ENCODE results near the gene MPC1L.
"Not testable (repeated sequence)": the region's sequence is repeated elsewhere in the genome, so short reads cannot be mapped to it uniquely, and the experiment has no call there.

MPC1L gene

GRCh38 chrX:40587623-40588022, 35.6 kb upstream of the MPC1L start:
- H3K9me3 ChIP-seq (ENCODE audit: control insufficient read depth, low read depth, low read length); H3K27me3 ChIP-seq (ENCODE audit: control insufficient read depth, insufficient read depth, low read length); H3K4me3 ChIP-seq (ENCODE audit: low read length); H3K9ac ChIP-seq (ENCODE audit: low read length); H3K36me3 ChIP-seq (ENCODE audit: control insufficient read depth, low read depth, low read length); H3K4me1 ChIP-seq (ENCODE audit: control insufficient read depth, low read depth, low read length); H3K27ac ChIP-seq (ENCODE audit: low read length): not testable (repeated sequence)

GRCh38 chrX:40589616-40590321, 33.5 kb upstream of the MPC1L start:
- not testable (repeated sequence) for H3K27ac ChIP-seq (ENCODE audit: low read length); H3K9ac ChIP-seq (ENCODE audit: low read length); H3K27me3 ChIP-seq (ENCODE audit: control insufficient read depth, insufficient read depth, low read length)

GRCh38 chrX:40603446-40603845, 19.8 kb upstream of the MPC1L start:
- peaks cover 13% of the 10 kb centered on the region for H3K36me3 ChIP-seq (ENCODE audit: control insufficient read depth, low read depth, low read length)
- no peaks in the 10 kb centered on the region for H3K27me3 ChIP-seq (ENCODE audit: control insufficient read depth, insufficient read depth, low read length)
- H3K27ac ChIP-seq (ENCODE audit: low read length) = no peak overlapping the region
- H3K4me3 ChIP-seq (ENCODE audit: low read length) = no peak overlapping the region
- no peaks in the 10 kb centered on the region for H3K4me1 ChIP-seq (ENCODE audit: control insufficient read depth, low read depth, low read length)
- no peak overlapping the region for H3K9ac ChIP-seq (ENCODE audit: low read length)
- no peaks in the 10 kb centered on the region for H3K9me3 ChIP-seq (ENCODE audit: control insufficient read depth, low read depth, low read length)

More at GRCh38 chrX:40589616-40590321, 33.5 kb upstream of the MPC1L start:
- H3K9me3 ChIP-seq (ENCODE audit: control insufficient read depth, low read depth, low read length); H3K36me3 ChIP-seq (ENCODE audit: control insufficient read depth, low read depth, low read length); H3K4me1 ChIP-seq (ENCODE audit: control insufficient read depth, low read depth, low read length); H3K4me3 ChIP-seq (ENCODE audit: low read length): not testable (repeated sequence)

- no peaks in the 10 kb centered on the region for H3K4me1 ChIP-seq (ENCODE audit: control insufficient read depth, low read depth, low read length)
- H3K9ac ChIP-seq (ENCODE audit: low read length) = no peak overlapping the region
- H3K27me3 ChIP-seq (ENCODE audit: control insufficient read depth, insufficient read depth, low read length) = no peaks in the 10 kb centered on the region
- H3K4me3 ChIP-seq (ENCODE audit: low read length) = no peak overlapping the region
- H3K27ac ChIP-seq (ENCODE audit: low read length) = no peak overlapping the region
- no peaks in the 10 kb centered on the region for H3K9me3 ChIP-seq (ENCODE audit: control insufficient read depth, low read depth, low read length)
- H3K36me3 ChIP-seq (ENCODE audit: control insufficient read depth, low read depth, low read length) = no peaks in the 10 kb centered on the region
Observed at GRCh38 chrX:40607381-40607780, 15.8 kb upstream of the MPC1L start.

GRCh38 chrX:40612511-40612910, 10.7 kb upstream of the MPC1L start:
- no peak overlapping the region for H3K27ac ChIP-seq (ENCODE audit: low read length)
- H3K4me3 ChIP-seq (ENCODE audit: low read length) = no peak overlapping the region
- no peaks in the 10 kb centered on the region for H3K9me3 ChIP-seq (ENCODE audit: control insufficient read depth, low read depth, low read length)
- no peaks in the 10 kb centered on the region for H3K27me3 ChIP-seq (ENCODE audit: control insufficient read depth, insufficient read depth, low read length)
- no peak overlapping the region for H3K9ac ChIP-seq (ENCODE audit: low read length)
- H3K4me1 ChIP-seq (ENCODE audit: control insufficient read depth, low read depth, low read length) = no peaks in the 10 kb centered on the region
- no peaks in the 10 kb centered on the region for H3K36me3 ChIP-seq (ENCODE audit: control insufficient read depth, low read depth, low read length)

GRCh38 chrX:40615976-40616375, 7.3 kb upstream of the MPC1L start:
- Histone ChIP-seq H3K4me1 (ENCODE audit: control insufficient read depth, low read depth, low read length) (no peaks in the 10 kb centered on the region), H3K27me3 (ENCODE audit: control insufficient read depth, insufficient read depth, low read length) (no peaks in the 10 kb centered on the region), H3K4me3 (ENCODE audit: low read length) (no peak overlapping the region), H3K9ac (ENCODE audit: low read length) (no peak overlapping the region), H3K27ac (ENCODE audit: low read length) (no peak overlapping the region), H3K36me3 (ENCODE audit: control insufficient read depth, low read depth, low read length) (no peaks in the 10 kb centered on the region), H3K9me3 (ENCODE audit: control insufficient read depth, low read depth, low read length) (no peaks in the 10 kb centered on the region)

- no peaks in the 10 kb centered on the region for H3K9me3 ChIP-seq (ENCODE audit: control insufficient read depth, low read depth, low read length)
- H3K4me1 ChIP-seq (ENCODE audit: control insufficient read depth, low read depth, low read length) = no peaks in the 10 kb centered on the region
- H3K36me3 ChIP-seq (ENCODE audit: control insufficient read depth, low read depth, low read length) = no peaks in the 10 kb centered on the region
- H3K27me3 ChIP-seq (ENCODE audit: control insufficient read depth, insufficient read depth, low read length) = no peaks in the 10 kb centered on the region
- H3K9ac ChIP-seq (ENCODE audit: low read length) = no peak overlapping the region
- no peak overlapping the region for H3K27ac ChIP-seq (ENCODE audit: low read length)
- no peak overlapping the region for H3K4me3 ChIP-seq (ENCODE audit: low read length)
Observed at GRCh38 chrX:40617566-40617965, 5.7 kb upstream of the MPC1L start.

- Histone ChIP-seq H3K4me1 (ENCODE audit: control insufficient read depth, low read depth, low read length) (no peaks in the 10 kb centered on the region), H3K27me3 (ENCODE audit: control insufficient read depth, insufficient read depth, low read length) (no peaks in the 10 kb centered on the region), H3K27ac (ENCODE audit: low read length) (no peak overlapping the region), H3K36me3 (ENCODE audit: control insufficient read depth, low read depth, low read length) (no peaks in the 10 kb centered on the region), H3K9ac (ENCODE audit: low read length) (no peak overlapping the region), H3K4me3 (ENCODE audit: low read length) (no peak overlapping the region), H3K9me3 (ENCODE audit: control insufficient read depth, low read depth, low read length) (no peaks in the 10 kb centered on the region)
Observed at GRCh38 chrX:40622479-40623138, 619 bp upstream of the MPC1L start.

GRCh38 chrX:40623665-40624064, 437 bp downstream of the MPC1L start:
- Histone ChIP-seq H3K4me1 (ENCODE audit: control insufficient read depth, low read depth, low read length) (no peaks in the 10 kb centered on the region), H3K27me3 (ENCODE audit: control insufficient read depth, insufficient read depth, low read length) (no peaks in the 10 kb centered on the region), H3K27ac (ENCODE audit: low read length) (no peak overlapping the region), H3K4me3 (ENCODE audit: low read length) (no peak overlapping the region), H3K9ac (ENCODE audit: low read length) (no peak overlapping the region), H3K36me3 (ENCODE audit: control insufficient read depth, low read depth, low read length) (no peaks in the 10 kb centered on the region), H3K9me3 (ENCODE audit: control insufficient read depth, low read depth, low read length) (no peaks in the 10 kb centered on the region)

- Histone ChIP-seq H3K9me3 (ENCODE audit: control insufficient read depth, low read depth, low read length) (no peaks in the 10 kb centered on the region), H3K4me1 (ENCODE audit: control insufficient read depth, low read depth, low read length) (no peaks in the 10 kb centered on the region), H3K4me3 (ENCODE audit: low read length) (no peak overlapping the region), H3K27me3 (ENCODE audit: control insufficient read depth, insufficient read depth, low read length) (no peaks in the 10 kb centered on the region), H3K36me3 (ENCODE audit: control insufficient read depth, low read depth, low read length) (peaks cover 6% of the 10 kb centered on the region), H3K27ac (ENCODE audit: low read length) (no peak overlapping the region), H3K9ac (ENCODE audit: low read length) (no peak overlapping the region)
Observed at GRCh38 chrX:40625294-40625693, 2.1 kb downstream of the MPC1L start.

- H3K36me3 ChIP-seq (ENCODE audit: control insufficient read depth, low read depth, low read length) = peaks cover 10% of the 10 kb centered on the region
- H3K27me3 ChIP-seq (ENCODE audit: control insufficient read depth, insufficient read depth, low read length) = no peaks in the 10 kb centered on the region
- H3K9me3 ChIP-seq (ENCODE audit: control insufficient read depth, low read depth, low read length) = no peaks in the 10 kb centered on the region
Observed at GRCh38 chrX:40628506-40628905, 5.3 kb downstream of the MPC1L start.

GRCh38 chrX:40632199-40632598, 9.0 kb downstream of the MPC1L start:
- Histone ChIP-seq H3K4me3 (ENCODE audit: low read length) (no peak overlapping the region), H3K27me3 (ENCODE audit: control insufficient read depth, insufficient read depth, low read length) (no peaks in the 10 kb centered on the region), H3K36me3 (ENCODE audit: control insufficient read depth, low read depth, low read length) (peaks cover 24% of the 10 kb centered on the region), H3K4me1 (ENCODE audit: control insufficient read depth, low read depth, low read length) (no peaks in the 10 kb centered on the region), H3K27ac (ENCODE audit: low read length) (no peak overlapping the region), H3K9ac (ENCODE audit: low read length) (no peak overlapping the region), H3K9me3 (ENCODE audit: control insufficient read depth, low read depth, low read length) (no peaks in the 10 kb centered on the region)

More at GRCh38 chrX:40628506-40628905, 5.3 kb downstream of the MPC1L start:
- no peaks in the 10 kb centered on the region for H3K4me1 ChIP-seq (ENCODE audit: control insufficient read depth, low read depth, low read length)
- no peak overlapping the region for H3K9ac ChIP-seq (ENCODE audit: low read length)
- H3K27ac ChIP-seq (ENCODE audit: low read length) = no peak overlapping the region
- H3K4me3 ChIP-seq (ENCODE audit: low read length) = no peak overlapping the region

Data from iPS-18a (cell line).